Panc1 (cell line): ENCODE data around the gene SEL1L3. TPM values are rescaled to one million over a fixed set of nuclear protein-coding genes. Genes with fewer than 3 reads are reported as not detected.

Experiments
- ATAC-seq: fragments of 200-7000 bp; cut with Tn5 transposase; 2 replicates; pipeline ENCODE4 v1.9.1; 2020; ENCODE audit warnings: mild to moderate bottlenecking, moderate library complexity
- BruUV-seq: library from RNA; stranded (reverse); fragments of 400-500 nt; replicated peaks from 2 replicates; lab custom pipeline; 2021; lab: Mats Ljungman, UMichigan
- CTCF ChIA-PET: fragments of 300-600 bp; sonication (Branson Sonifier 250); formaldehyde crosslinking; loops from one replicate; lab custom pipeline; 2022; ENCODE audit warnings: antibody characterized with exemption; lab: Charles Lee
- POLR2A ChIA-PET: fragments of 300-600 bp; sonication (Branson Sonifier 250); formaldehyde crosslinking; loops from one replicate; lab custom pipeline; 2022; ENCODE audit warnings: antibody characterized with exemption; lab: Charles Lee
- DNase-seq: peaks from one replicate; pipeline ENCODE4 v3.0.0-alpha.2; 2010; ENCODE audit warnings: low read depth, low spot score
- H3K27ac ChIP-seq: 2 replicates; pipeline ENCODE4 v1.5.1; 2011; ENCODE audit warnings: mild to moderate bottlenecking, low read length, inconsistent platforms
- H3K27me3 ChIP-seq: fragments of 200-500 bp; sonication (Bioruptor generic); 2 replicates; pipeline ENCODE4 v1.6.0; 2014; ENCODE audit warnings: low read length, inconsistent platforms; ENCODE audit not compliant: control insufficient read depth, insufficient read depth
- H3K36me3 ChIP-seq: fragments of 200-500 bp; sonication (Bioruptor generic); 2 replicates; pipeline ENCODE4 v1.5.1; 2014; ENCODE audit warnings: inconsistent platforms, mild to moderate bottlenecking, low read length, moderate library complexity; ENCODE audit not compliant: control insufficient read depth, insufficient read depth
- H3K4me1 ChIP-seq: 2 replicates; pipeline ENCODE4 v1.5.1; 2011; ENCODE audit warnings: inconsistent platforms, mild to moderate bottlenecking, low read length, moderate library complexity; ENCODE audit not compliant: control insufficient read depth, insufficient read depth
- H3K4me3 ChIP-seq, 2 experiments: 2 replicates each; pipeline ENCODE4 v1.5.1; 2011 to 2012; ENCODE audit warnings: low read depth in 2 of 2, low read length in 2 of 2, mild to moderate bottlenecking in 2 of 2, inconsistent platforms in 1 of 2, moderate library complexity in 1 of 2
- H3K9me3 ChIP-seq: fragments of 200-500 bp; sonication (Bioruptor generic); 2 replicates; pipeline ENCODE4 v1.5.1; 2014; ENCODE audit warnings: low read depth, mild to moderate bottlenecking, inconsistent platforms, low read length, moderate library complexity; ENCODE audit not compliant: control insufficient read depth, insufficient read depth
- CTCF ChIP-seq: fragments of 450-650 bp; IDR thresholded peaks from 2 replicates; pipeline ENCODE4 v1.5.1; 2017; ENCODE audit warnings: mild to moderate bottlenecking
- POLR2AphosphoS5 ChIP-seq: IDR thresholded peaks from 2 replicates; pipeline ENCODE4 v1.6.1; 2012; ENCODE audit warnings: mild to moderate bottlenecking, low read depth, low read length, moderate library complexity
- REST ChIP-seq, 2 experiments: IDR thresholded peaks; 2 replicates each; pipeline ENCODE4 v1.6.1; 2011 to 2012; ENCODE audit warnings: low read depth in 2 of 2, control low read depth in 1 of 2, low read length in 1 of 2, mild to moderate bottlenecking in 1 of 2, moderate library complexity in 1 of 2; ENCODE audit not compliant: insufficient read depth in 1 of 2
- SIN3A ChIP-seq: IDR thresholded peaks from 2 replicates; pipeline ENCODE4 v1.6.1; 2012; ENCODE audit warnings: low read depth, mild to moderate bottlenecking, low read length, moderate library complexity, borderline replicate concordance; ENCODE audit not compliant: insufficient read depth
- TCF7L2 ChIP-seq: IDR thresholded peaks from 2 replicates; pipeline ENCODE4 v1.6.1; 2011; ENCODE audit warnings: mild to moderate bottlenecking, low read depth, low read length, inconsistent platforms
- in situ Hi-C: cut with HindIII; loops from 2 replicates; pipeline ENCODE4 v1.10.0; 2016; ENCODE audit warnings: low sequenced_read_pairs, low pct_unique_long_range_greater_than_20kb
- intact Hi-C: fragments of 100-400 bp; cut with micrococcal nuclease; formaldehyde crosslinking; loops from one replicate; pipeline ENCODE4 v1.10.0; 2022; ENCODE audit not compliant: unreplicated experiment
- total RNA-seq: library from RNA; stranded (reverse); gene quantifications from one replicate; pipeline ENCODE4 v1.2.1, GENCODE V29; 2021; ENCODE audit not compliant: unreplicated experiment

SEL1L3 gene
- total RNA-seq, 1 experiment from 2014 or later, result 1.1 TPM

DNA sequence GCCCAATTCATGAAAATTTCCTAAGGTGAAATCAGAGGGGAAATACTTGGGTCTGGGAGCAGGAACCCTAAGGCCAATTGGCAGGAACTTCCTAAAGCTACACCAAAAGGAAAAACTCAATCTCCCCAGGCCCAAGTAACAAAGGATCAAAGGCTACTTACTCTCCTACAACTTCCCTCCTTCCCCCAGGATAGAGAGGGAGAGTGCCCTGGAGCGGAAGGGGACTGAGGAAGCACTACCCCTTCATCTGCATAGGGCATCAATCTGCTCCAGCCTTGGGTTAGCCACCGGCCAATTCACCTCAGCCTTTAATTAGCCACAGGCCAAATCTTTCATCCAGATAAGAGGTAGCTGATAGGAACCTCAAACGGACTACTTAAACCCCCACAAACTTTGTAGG, 152.2 kb downstream of the SEL1L3 start:
- Histone ChIP-seq H3K4me3 (no peak overlapping the region), H3K4me1 (no peaks in the 10 kb centered on the region), H3K27ac (no peak overlapping the region), H3K36me3 (no peaks in the 10 kb centered on the region), H3K27me3 (no peaks in the 10 kb centered on the region), H3K9me3 (no peaks in the 10 kb centered on the region)
- DNase-seq (no peak), ATAC-seq (no peak)
- TF ChIP-seq REST (IDR thresholded peaks at IDR 0.05; ENCODE audit: insufficient read depth in 1 of 2, low read depth in 2 of 2, low read length in 1 of 2) (no peak), SIN3A (no peak), TCF7L2 (no peak), POLR2AphosphoS5 (no peak), CTCF (no peak)
- ChIA-PET POLR2A (no interaction called here), CTCF (interaction anchor here (0.6 kb wide), 1 partner anchor 72 kb away, joined by 12 read pairs; no protein-coding TSS in a partner anchor)
- intact Hi-C loops, result no loop called here
- in situ Hi-C loops, result no loop called here
- BruUV-seq, result no TSS peak

DNA sequence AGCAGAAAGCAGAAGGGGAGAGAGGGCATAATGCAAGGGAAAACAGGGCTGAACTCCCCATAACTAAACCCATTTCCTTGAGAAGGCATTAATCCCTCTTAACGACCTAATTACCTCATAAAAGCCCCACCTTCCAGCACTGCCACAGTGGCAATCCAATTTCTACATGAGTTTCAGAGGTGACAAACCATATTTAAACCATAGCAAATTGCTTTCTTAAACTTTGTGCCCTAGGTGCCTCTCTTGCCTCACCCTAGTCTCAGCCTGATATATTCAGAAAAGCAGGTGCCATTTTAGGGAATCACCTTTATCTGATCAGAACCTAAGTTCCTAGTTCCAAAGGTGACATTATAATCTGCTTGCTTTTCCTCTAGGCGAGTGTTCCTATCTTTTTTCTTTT, 158.3 kb downstream of the SEL1L3 start:
- intact Hi-C loops, result no loop called here

More for the DNA sequence above, 158.3 kb downstream of the SEL1L3 start:
- Histone ChIP-seq H3K27me3 (no peaks in the 10 kb centered on the region), H3K9me3 (no peaks in the 10 kb centered on the region), H3K4me3 (no peak overlapping the region), H3K4me1 (no peaks in the 10 kb centered on the region), H3K27ac (no peak overlapping the region), H3K36me3 (no peaks in the 10 kb centered on the region)
- POLR2A ChIA-PET, result no interaction called here
- DNase-seq (no peak), ATAC-seq (no peak)
- BruUV-seq, result no TSS peak
- TF ChIP-seq REST (IDR thresholded peaks at IDR 0.05; ENCODE audit: insufficient read depth in 1 of 2, low read depth in 2 of 2, low read length in 1 of 2) (no peak), CTCF (no peak), TCF7L2 (no peak), POLR2AphosphoS5 (no peak), SIN3A (no peak)
- in situ Hi-C loops, result no loop called here
- CTCF ChIA-PET, result no interaction called here
